Coronary artery (tissue), 2 donors: ENCODE results near the gene TEX261.

Source experiments
- DNase-seq: peaks from one replicate; pipeline ENCODE4 v3.0.0-alpha.2; 2017; ENCODE audit warnings: low spot score
- H3K27ac ChIP-seq, 2 donors: fragments of 200-600 bp; sonication (generic); one replicate each; pipeline ENCODE4 v1.5.1; 2016 to 2019
- H3K4me3 ChIP-seq: fragments of 200-600 bp; sonication (generic); 2 replicates; pipeline ENCODE4 v1.5.1; 2016; ENCODE audit warnings: mild to moderate bottlenecking, moderate library complexity
- TF ChIP-seq, protein P1 (sequence below): fragments of 200-600 bp; sonication (generic); IDR thresholded peaks from one replicate; pipeline ENCODE4 v1.5.1; 2019; ENCODE audit warnings: antibody characterized with exemption

TEX261 gene

DNA sequence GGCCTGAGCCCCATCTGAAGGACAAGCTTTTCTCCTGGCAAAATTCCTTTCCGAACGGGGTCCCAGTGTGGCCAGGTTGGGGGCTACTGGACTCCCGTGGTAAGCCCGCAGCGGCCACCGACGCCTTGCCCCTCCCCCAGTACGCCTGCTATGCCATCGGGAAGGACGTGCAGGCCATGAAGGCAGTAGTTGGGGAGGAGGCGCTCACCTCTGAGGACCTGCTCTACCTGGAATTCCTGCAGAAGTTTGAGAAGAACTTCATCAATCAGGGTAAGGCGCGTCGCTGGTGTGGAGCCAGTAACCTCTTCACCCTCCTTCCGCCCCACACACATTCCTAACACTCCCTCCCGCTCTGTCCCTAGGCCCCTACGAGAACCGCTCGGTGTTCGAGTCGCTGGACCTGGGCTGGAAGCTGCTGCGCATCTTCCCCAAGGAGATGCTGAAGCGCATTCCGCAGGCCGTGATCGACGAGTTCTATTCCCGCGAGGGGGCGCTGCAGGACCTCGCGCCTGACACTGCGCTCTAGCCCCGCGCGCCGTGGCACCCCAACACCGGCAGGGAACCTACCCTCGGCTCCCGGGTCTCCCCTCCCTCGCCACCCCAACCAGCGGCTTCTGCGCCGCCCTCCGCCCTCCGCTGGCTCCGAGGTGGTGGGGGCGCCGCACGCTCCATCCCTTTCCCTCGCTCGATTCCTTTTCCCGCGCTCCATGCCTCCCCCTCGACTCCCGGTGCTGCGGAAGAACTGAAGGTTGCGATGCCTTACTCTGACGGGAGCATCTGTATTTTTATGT, 29.9 kb downstream of the TEX261 start:
- no peak overlapping the region for H3K27ac ChIP-seq
- peak; percentile 79 for DNase-seq
- TF ChIP-seq, protein P1, sequence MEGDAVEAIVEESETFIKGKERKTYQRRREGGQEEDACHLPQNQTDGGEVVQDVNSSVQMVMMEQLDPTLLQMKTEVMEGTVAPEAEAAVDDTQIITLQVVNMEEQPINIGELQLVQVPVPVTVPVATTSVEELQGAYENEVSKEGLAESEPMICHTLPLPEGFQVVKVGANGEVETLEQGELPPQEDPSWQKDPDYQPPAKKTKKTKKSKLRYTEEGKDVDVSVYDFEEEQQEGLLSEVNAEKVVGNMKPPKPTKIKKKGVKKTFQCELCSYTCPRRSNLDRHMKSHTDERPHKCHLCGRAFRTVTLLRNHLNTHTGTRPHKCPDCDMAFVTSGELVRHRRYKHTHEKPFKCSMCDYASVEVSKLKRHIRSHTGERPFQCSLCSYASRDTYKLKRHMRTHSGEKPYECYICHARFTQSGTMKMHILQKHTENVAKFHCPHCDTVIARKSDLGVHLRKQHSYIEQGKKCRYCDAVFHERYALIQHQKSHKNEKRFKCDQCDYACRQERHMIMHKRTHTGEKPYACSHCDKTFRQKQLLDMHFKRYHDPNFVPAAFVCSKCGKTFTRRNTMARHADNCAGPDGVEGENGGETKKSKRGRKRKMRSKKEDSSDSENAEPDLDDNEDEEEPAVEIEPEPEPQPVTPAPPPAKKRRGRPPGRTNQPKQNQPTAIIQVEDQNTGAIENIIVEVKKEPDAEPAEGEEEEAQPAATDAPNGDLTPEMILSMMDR, result peak; percentile 89
- peak overlapping the region; percentile 70 for H3K4me3 ChIP-seq

DNA sequence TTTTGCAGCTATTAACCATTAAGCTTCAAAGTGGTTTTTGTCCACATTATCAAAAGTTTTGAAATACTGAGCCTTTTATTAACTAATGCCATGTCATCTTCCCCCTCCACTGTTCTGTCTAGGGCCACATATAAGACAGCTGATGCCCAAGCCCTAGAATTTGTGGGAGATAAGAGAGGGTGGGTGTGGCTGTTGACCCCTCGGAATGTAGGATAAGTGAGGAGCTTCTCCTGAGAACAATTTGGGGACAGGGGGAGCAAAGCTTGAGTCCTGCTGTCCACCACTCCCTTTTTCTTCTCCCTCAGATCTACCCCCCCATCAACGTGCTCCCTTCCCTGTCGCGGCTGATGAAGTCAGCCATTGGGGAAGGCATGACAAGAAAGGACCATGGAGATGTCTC, 30.5 kb downstream of the TEX261 start:
- TF ChIP-seq, protein P1, result no peak
- Histone ChIP-seq H3K4me3 (no peak overlapping the region), H3K27ac (no peak overlapping the region)
- DNase-seq, result no peak

DNA sequence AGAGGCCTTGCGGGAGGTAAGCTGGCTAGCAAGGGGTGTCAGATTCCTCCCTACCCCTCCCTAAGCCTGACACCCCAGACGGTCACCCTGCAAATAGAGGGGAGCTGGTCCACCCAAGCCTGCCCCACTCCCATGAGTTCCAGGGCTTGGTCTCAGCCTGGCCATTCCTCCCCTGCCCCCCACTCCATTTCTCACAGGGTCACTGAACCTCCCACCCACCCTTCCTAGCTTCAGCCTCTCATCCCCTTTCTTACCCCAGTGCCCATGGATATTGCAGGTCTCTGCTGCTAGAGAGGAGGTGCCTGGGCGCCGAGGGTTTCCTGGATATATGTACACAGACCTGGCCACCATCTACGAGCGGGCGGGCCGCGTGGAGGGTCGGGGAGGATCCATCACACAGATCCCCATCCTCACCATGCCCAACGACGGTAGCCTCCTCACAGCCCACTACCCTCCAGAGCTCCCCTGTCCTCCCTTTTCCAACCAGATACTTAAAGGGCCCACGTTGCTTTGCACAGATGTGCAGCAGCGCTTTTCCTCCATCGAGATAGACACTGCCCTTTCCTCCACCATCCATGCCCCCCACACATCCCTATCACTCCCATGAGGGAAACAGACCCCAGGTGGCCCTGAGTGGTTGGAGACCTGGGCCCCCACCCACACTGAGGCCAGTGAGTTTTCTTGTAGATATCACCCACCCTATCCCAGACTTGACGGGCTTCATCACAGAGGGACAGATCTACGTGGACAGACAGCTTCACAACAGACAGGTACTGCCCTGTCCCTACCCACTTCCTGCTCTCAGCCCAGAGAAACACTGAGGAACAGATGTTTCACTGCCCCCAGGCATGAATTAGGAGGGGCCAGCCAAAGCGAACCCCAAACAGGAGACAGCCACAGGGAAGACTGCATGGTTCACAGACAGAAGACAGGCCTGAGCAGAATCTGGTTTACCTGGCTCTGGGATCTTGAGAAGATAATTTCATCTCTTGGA, 31.5 kb downstream of the TEX261 start:
- Histone ChIP-seq H3K4me3 (no peak overlapping the region), H3K27ac (no peak overlapping the region)
- TF ChIP-seq, protein P1, result no peak
- peak; percentile 53 for DNase-seq

DNA sequence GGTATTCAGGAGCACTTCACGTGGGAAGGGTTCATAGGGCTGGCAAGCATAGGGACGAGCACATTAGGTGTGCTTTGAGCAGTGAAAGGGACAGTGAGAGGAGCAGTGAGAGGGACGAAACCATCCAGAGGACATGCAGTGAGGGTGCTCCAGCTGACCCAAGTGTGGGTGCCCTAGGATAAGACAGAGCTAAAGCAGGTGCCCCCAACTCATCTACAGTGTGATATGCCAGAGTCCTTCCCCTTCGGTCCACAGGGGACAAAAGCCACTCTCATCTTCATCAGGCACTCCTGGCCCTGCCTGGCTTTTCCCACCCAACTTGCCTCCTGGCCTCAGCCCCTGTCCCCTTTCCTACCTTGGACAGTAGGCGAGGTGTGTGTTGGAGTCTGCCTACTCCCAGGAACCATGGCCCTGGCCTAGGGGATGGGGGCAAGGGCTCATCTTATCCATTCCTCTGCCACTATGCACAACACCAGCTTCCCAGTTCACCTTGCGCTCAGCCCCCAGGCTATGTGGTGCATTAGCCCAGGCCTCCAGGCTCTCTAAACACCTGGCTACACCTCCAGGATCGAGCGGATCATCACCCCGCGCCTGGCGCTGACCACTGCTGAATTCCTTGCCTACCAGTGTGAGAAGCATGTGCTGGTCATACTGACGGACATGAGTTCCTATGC, 32.3 kb downstream of the TEX261 start:
- DNase-seq, result peak; percentile 69
- no peak overlapping the region for H3K4me3 ChIP-seq
- TF ChIP-seq, protein P1, result no peak
- no peak overlapping the region for H3K27ac ChIP-seq

DNA sequence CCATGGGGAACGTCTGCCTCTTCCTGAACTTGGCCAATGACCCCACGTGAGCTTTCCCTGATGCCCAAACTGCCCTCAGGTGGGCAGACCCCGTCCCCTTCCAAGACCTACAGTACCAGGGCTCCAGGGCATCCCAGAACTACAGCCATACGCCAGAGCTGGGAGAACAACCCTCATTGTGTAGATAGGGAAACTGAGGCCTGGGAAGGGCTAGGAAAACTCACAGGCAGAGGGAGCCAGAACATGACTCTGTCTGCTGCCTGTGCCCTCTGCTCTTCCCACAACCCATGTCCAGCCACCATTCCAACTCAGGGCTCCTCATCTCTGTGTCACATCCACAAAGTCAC, 33.1 kb downstream of the TEX261 start:
- peak; percentile 53 for DNase-seq
- Histone ChIP-seq H3K27ac (no peak overlapping the region), H3K4me3 (no peak overlapping the region)
- TF ChIP-seq, protein P1, result no peak

DNA sequence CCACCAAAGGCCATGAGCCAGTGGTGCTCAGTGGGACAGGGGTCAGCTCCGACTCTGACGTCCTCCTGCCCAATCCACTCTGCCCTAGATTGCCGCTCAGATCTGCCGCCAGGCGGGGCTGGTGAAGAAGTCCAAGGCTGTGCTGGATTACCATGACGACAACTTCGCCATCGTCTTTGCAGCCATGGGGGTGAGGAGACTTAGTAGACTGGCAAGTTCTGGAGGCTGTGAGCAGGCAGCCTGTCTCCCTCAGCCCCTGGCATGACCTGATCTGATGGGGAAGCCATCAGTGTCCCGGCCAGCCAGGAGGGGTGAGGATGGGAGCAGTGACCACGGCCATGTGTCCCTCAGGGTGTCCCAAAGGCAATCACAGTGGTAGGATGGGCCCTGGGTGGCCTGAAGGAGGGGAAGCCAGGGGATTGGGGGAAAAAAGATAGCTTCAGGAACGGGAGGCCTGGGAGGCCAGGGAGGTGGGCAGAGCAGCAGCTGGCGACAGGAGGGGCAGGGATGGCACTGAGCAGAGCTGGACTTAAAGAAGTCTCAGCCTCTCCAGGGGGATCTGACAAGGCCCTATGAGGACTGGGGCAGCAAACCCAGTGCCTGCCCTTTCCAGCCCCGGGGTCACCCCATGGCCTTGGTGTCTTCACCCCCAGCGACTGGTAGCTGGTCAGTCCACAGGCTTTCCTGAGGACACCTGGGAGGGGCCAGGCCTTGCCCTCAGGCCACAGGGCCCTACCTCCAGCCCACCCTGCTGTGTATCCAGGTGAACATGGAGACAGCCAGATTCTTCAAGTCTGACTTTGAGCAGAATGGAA, 33.6 kb downstream of the TEX261 start:
- H3K27ac ChIP-seq, result no peak overlapping the region

More for the DNA sequence above, 33.6 kb downstream of the TEX261 start:
- peak; percentile 66 for DNase-seq
- H3K4me3 ChIP-seq, result no peak overlapping the region
- TF ChIP-seq, protein P1, result no peak
